Endodermal cell (in vitro differentiated cells): Measurements from ENCODE around the gene SGSM2. TPM values are rescaled to one million over a fixed set of nuclear protein-coding genes. Genes with fewer than 3 reads are reported as not detected.

Experiments used
- DNase-seq: peaks from one replicate; pipeline ENCODE4 v3.0.0-alpha.2; 2017
- H3K27ac ChIP-seq: 2 replicates; pipeline ENCODE4 v1.5.1; 2013; ENCODE audit warnings: mild to moderate bottlenecking, low read depth, low read length, moderate library complexity
- H3K27me3 ChIP-seq: 2 replicates; pipeline ENCODE4 v1.6.1; 2013; ENCODE audit warnings: mild to moderate bottlenecking, low read length, moderate library complexity; ENCODE audit not compliant: insufficient read depth, control insufficient read depth, poor library complexity, severe bottlenecking
- H3K36me3 ChIP-seq: 2 replicates; pipeline ENCODE4 v1.7.0; 2013; ENCODE audit warnings: mild to moderate bottlenecking, low read length, moderate library complexity; ENCODE audit not compliant: control insufficient read depth, insufficient read depth
- H3K4me1 ChIP-seq: one replicate; pipeline ENCODE4 v1.7.0; 2013; ENCODE audit warnings: low read length; ENCODE audit not compliant: control insufficient read depth, insufficient read depth
- H3K4me3 ChIP-seq: 2 replicates; pipeline ENCODE4 v1.5.1; 2013; ENCODE audit warnings: mild to moderate bottlenecking, low read length, moderate library complexity
- H3K9ac ChIP-seq: 2 replicates; pipeline ENCODE4 v1.6.1; 2013; ENCODE audit warnings: mild to moderate bottlenecking, low read length, moderate library complexity; ENCODE audit not compliant: poor library complexity, severe bottlenecking; ENCODE audit errors: extremely low read depth
- H3K9me3 ChIP-seq: 2 replicates; pipeline ENCODE4 v1.6.1; 2013; ENCODE audit warnings: mild to moderate bottlenecking, low read length, moderate library complexity; ENCODE audit not compliant: control insufficient read depth
- H3K27ac Mint-ChIP-seq: 2 replicates; pipeline ENCODE4 v1.8.0; 2020; ENCODE audit warnings: mixed read lengths
- H3K27me3 Mint-ChIP-seq: 2 replicates; pipeline ENCODE4 v1.8.0; 2021; ENCODE audit warnings: mild to moderate bottlenecking, mixed read lengths; ENCODE audit not compliant: insufficient read depth
- H3K36me3 Mint-ChIP-seq: 2 replicates; pipeline ENCODE4 v1.8.0; 2020; ENCODE audit warnings: low read depth, mixed read lengths
- H3K4me1 Mint-ChIP-seq: 2 replicates; pipeline ENCODE4 v1.8.0; 2020; ENCODE audit warnings: mixed read lengths
- H3K4me3 Mint-ChIP-seq: 2 replicates; pipeline ENCODE4 v1.8.0; 2020; ENCODE audit warnings: mild to moderate bottlenecking, moderate library complexity, mixed read lengths
- H3K9me3 Mint-ChIP-seq: 2 replicates; pipeline ENCODE4 v1.8.0; 2020; ENCODE audit warnings: mild to moderate bottlenecking, mixed read lengths
- CTCF ChIP-seq: fragments of 200-600 bp; sonication (generic); conservative IDR thresholded peaks from 2 replicates; pipeline ENCODE4 v1.5.0; 2021; ENCODE audit warnings: antibody characterized with exemption, mild to moderate bottlenecking
- WGBS, 2 experiments: methylation state at CpG; one replicate each; pipeline versions ENCODE4 v1.1.5 to v1.1.7; 2013; ENCODE audit warnings: missing lambda C conversion rate in 2 of 2, mixed read lengths in 1 of 2; ENCODE audit not compliant: insufficient coverage in 1 of 2, insufficient read length in 1 of 2; 5-methylcytosine and 5-hydroxymethylcytosine counted together
- total RNA-seq, 2 donors: library from RNA; stranded (reverse); fragmentation: NEBNext Ultra II Directional in 1 of 2; extraction: Animal tissue kit (Norgen Biotek cat#: 25700) in 1 of 2; gene quantifications; 2 replicates in 1 of 2; 3 replicates in 1 of 2; pipeline ENCODE4 v1.2.1, GENCODE V29; 2021

SGSM2 gene
- total RNA-seq, 2 donors from 2014 or later: 62.5 to 77.3 TPM

DNA sequence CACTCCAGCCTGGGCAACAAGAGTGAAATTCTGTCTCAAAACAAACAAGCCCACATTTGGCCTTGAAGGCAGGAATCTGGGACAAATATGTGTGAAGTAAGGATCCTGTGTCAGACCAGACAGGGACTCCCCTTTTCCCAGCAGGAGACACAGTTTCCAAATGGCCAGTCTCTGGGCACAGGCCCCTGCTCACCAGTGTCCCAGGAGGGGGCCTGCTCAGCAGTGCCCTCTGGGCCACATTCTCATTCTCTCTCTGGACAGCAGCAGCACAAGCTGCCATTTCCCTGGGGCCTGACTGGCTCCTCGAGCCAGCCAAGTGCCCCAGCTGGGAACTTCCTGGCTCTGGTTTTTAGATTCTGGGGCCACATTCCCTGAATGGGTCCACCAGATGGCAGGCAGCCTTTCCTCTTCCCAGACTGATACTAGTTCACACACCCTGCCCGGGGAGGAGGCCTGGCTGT is 75.3 kb downstream of the SGSM2 start:
- Histone ChIP-seq H3K4me3 (no peak overlapping the region), H3K9ac (no peak overlapping the region), H3K27ac (peak overlapping the region; percentile 49), H3K36me3 (peaks cover 36% of the 10 kb centered on the region), H3K9me3 (no peaks in the 10 kb centered on the region), H3K27me3 (no peaks in the 10 kb centered on the region), H3K4me1 (no peaks in the 10 kb centered on the region)
- 75 to 81% methylated on average over 1 to 2 of the region's 2 CpGs for WGBS, 2 experiments
- peak overlapping the region; percentile 11 for H3K27ac Mint-ChIP-seq
- H3K9me3 Mint-ChIP-seq: no peaks in the 10 kb centered on the region
- TF ChIP-seq CTCF: peak; percentile 36
- no peaks in the 10 kb centered on the region for H3K4me1 Mint-ChIP-seq
- DNase-seq: peak; percentile 83
- H3K27me3 Mint-ChIP-seq: no peaks in the 10 kb centered on the region
- peaks cover 36% of the 10 kb centered on the region for H3K36me3 Mint-ChIP-seq
- no peak overlapping the region for H3K4me3 Mint-ChIP-seq

DNA sequence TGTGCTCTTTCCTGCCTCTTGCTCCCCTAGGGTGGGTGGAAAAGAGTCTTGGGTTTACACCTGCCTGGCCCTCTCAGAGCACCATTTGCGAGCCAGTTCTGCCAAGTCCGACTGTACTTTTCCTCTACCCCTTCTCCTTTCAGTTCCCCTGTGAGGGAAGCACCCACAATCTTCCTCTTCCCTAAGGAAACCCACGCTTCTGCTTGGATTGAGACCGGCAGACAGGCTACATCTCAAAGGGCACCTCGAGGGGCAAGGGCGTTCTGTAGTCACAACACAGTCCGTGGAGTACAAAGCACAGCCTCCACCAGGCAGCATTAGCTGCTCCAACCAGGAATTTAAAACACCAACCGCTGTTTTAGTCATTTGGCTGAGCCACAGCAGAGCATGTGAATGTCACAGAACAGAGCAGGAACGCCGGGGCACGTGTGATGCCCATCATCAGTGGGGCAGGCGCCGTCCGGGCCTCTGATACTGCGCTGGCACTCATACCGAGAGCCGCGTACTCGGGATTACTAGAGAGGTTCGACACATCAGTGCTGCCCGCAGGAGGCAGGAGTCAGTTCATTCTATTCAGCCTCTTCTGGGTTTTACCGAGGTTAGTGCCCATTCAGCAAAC is 77.3 kb downstream of the SGSM2 start:
- Histone ChIP-seq H3K9ac (no peak overlapping the region), H3K4me1 (no peaks in the 10 kb centered on the region), H3K27ac (no peak overlapping the region), H3K4me3 (no peak overlapping the region), H3K9me3 (no peaks in the 10 kb centered on the region), H3K36me3 (peaks cover 53% of the 10 kb centered on the region), H3K27me3 (no peaks in the 10 kb centered on the region)
- peaks cover 52% of the 10 kb centered on the region for H3K36me3 Mint-ChIP-seq
- no peaks in the 10 kb centered on the region for H3K4me1 Mint-ChIP-seq
- no peak for DNase-seq
- no peak for TF ChIP-seq CTCF
- H3K27ac Mint-ChIP-seq: no peak overlapping the region
- 95 to 97% methylated on average over 15 to 22 of the region's 22 CpGs for WGBS, 2 experiments
- no peaks in the 10 kb centered on the region for H3K27me3 Mint-ChIP-seq
- H3K9me3 Mint-ChIP-seq: no peaks in the 10 kb centered on the region
- H3K4me3 Mint-ChIP-seq: no peak overlapping the region

GRCh38 chr17:2415081-2415480 is 77.8 kb downstream of the SGSM2 start:
- Histone ChIP-seq H3K4me3 (no peak overlapping the region), H3K36me3 (peaks cover 58% of the 10 kb centered on the region), H3K27ac (no peak overlapping the region), H3K27me3 (no peaks in the 10 kb centered on the region), H3K9ac (no peak overlapping the region), H3K4me1 (no peaks in the 10 kb centered on the region), H3K9me3 (no peaks in the 10 kb centered on the region)
- no peak for TF ChIP-seq CTCF
- Mint-ChIP-seq H3K4me3 (no peak overlapping the region), H3K4me1 (no peaks in the 10 kb centered on the region), H3K27ac (no peak overlapping the region), H3K9me3 (no peaks in the 10 kb centered on the region), H3K27me3 (no peaks in the 10 kb centered on the region), H3K36me3 (peaks cover 58% of the 10 kb centered on the region)
- no peak for DNase-seq
- WGBS, 2 experiments: 86 to 90% methylated on average over 2 to 9 of the region's 9 CpGs
